Stomach smooth muscle (tissue), 2 donors: ENCODE results near the gene TIAL1.
"Not testable (repeated sequence)": the region's sequence is repeated elsewhere in the genome, so short reads cannot be mapped to it uniquely, and the experiment has no call there.

Experiments
- H3K27ac ChIP-seq: one replicate; pipeline ENCODE4 v1.7.0; 2013; ENCODE audit warnings: mild to moderate bottlenecking, low read length, inconsistent platforms
- H3K27me3 ChIP-seq, 2 donors: one replicate each; pipeline ENCODE4 v1.7.0; 2013; ENCODE audit warnings: low read length in 2 of 2; ENCODE audit not compliant: insufficient read depth in 2 of 2, control insufficient read depth in 1 of 2
- H3K36me3 ChIP-seq, 2 donors: one replicate each; pipeline ENCODE4 v1.7.0; 2013; ENCODE audit warnings: low read length in 2 of 2; ENCODE audit not compliant: control insufficient read depth in 2 of 2, insufficient read depth in 2 of 2
- H3K4me1 ChIP-seq: one replicate; pipeline ENCODE4 v1.7.0; 2013; ENCODE audit warnings: low read length; ENCODE audit not compliant: control insufficient read depth, insufficient read depth
- H3K4me3 ChIP-seq, 2 donors: one replicate each; pipeline ENCODE4 v1.7.0; 2013; ENCODE audit warnings: low read length in 2 of 2
- H3K9ac ChIP-seq, 2 donors: one replicate each; pipeline ENCODE4 v1.7.0; 2013; ENCODE audit warnings: low read length in 2 of 2, mild to moderate bottlenecking in 1 of 2
- H3K9me3 ChIP-seq, 2 donors: one replicate each; pipeline ENCODE4 v1.7.0; 2013; ENCODE audit warnings: low read length in 2 of 2; ENCODE audit not compliant: control insufficient read depth in 2 of 2
- donor health status: healthy.
- donor health status: Pancreatic carcinoma.

TIAL1 gene

DNA sequence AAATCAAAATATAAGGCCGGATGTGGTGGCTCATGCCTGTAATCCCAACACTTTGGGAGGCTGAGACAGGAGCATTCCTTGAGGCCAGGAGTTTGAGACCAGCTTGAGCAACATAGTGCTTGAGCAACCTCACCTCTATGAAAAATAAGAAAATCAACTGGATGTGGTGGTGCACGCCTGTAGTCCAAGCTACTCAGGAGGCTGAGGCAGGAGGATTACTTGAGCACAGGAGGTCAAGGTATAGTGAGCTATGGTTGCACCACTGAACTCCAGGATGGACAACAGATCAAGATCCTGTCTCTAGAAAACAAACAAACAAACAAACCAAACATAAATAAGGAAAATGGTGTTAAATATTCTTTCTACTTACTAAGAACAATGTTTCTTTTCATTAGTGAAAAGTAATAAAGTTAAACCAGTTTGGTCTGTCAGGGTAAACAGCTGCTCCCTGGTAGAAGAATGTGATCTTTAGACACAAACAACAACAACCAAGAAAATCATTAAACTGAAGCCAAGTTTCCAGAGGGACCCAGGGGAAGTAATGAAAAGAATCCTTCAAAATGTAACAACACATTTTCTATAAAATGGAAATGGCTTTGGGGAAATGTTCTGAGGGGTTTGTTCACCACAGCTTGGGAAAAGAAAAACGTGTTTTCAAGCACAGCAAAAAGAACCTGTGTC lies 36.9 kb upstream of the TIAL1 start:
- H3K9me3 ChIP-seq: no peaks in the 10 kb centered on the region
- H3K4me1 ChIP-seq: no peaks in the 10 kb centered on the region
- no peak overlapping the region for H3K4me3 ChIP-seq
- H3K27me3 ChIP-seq: no peaks in the 10 kb centered on the region
- H3K9ac ChIP-seq: no peak overlapping the region
- no peaks in the 10 kb centered on the region for H3K36me3 ChIP-seq
- H3K27ac ChIP-seq: no peak overlapping the region

- Histone ChIP-seq H3K9ac (no peak overlapping the region), H3K27me3 (no peaks in the 10 kb centered on the region), H3K9me3 (no peaks in the 10 kb centered on the region), H3K4me1 (no peaks in the 10 kb centered on the region), H3K36me3 (no peaks in the 10 kb centered on the region), H3K27ac (no peak overlapping the region), H3K4me3 (no peak overlapping the region)
Measured at GRCh38 chr10:119630300-119630699, 33.5 kb upstream of the TIAL1 start.

GRCh38 chr10:119625570-119626280 lies 29.0 kb upstream of the TIAL1 start:
- Histone ChIP-seq H3K9me3 (no peaks in the 10 kb centered on the region), H3K9ac (no peak overlapping the region), H3K4me3 (no peak overlapping the region), H3K27ac (no peak overlapping the region), H3K36me3 (no peaks in the 10 kb centered on the region), H3K4me1 (no peaks in the 10 kb centered on the region), H3K27me3 (no peaks in the 10 kb centered on the region)

DNA sequence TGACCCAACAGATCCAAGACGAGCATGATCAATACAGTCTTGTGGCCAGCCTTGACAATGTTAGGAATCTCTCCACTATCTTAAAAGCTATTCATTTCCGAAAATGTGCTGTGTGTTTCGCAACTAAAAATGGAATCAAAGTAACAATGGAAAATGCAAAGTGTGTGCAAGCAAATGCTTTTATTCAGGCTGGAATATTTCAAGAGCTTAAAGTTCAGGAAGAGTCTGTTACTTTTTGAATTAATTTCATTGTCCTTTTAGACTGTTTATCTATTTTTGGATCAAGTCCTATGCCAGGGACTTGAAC lies 24.3 kb upstream of the TIAL1 start:
- no peak overlapping the region for H3K27ac ChIP-seq
- no peaks in the 10 kb centered on the region for H3K9me3 ChIP-seq
- H3K4me1 ChIP-seq: peaks cover 5% of the 10 kb centered on the region
- no peaks in the 10 kb centered on the region for H3K36me3 ChIP-seq
- no peak overlapping the region for H3K9ac ChIP-seq
- no peaks in the 10 kb centered on the region for H3K27me3 ChIP-seq
- H3K4me3 ChIP-seq: no peak overlapping the region

DNA sequence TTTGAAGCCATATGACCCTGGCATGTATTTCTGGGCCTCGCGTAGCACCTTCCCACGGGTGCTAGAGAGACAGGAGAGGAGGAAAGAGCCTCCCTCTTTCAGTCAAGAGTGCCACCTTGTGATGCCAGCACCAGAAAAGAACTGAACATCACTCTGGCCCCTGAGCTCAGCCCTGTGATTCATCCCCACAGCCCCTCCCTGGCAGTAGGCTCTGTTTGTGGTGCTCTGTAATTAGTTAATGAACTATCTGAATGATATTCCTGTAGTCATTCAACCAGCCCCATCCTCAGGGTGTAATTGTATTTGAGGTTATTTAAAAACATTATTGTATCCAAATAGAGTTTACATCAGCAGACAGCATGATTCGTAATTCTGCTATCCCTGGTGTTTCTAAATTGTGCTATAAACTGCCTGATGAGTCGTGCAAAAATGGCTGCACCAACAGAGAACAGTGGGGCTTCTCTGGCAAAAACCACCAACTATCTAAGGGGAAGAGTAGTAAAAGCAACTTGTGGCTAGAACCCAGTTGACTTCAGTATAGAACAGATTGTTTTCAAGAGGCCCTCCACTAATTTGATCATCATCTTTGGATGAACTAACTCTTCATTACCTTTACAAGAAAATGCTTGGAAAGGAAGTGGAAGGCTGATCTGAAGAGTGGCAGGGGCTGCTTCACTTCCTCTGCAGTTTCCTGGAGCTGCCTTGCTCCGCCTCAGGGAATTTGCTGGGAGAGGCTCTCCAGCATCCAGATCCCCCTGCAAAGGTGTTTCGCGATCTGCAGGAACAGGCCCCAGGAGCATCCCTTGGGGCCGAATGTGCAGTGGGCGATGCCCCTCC lies 23.7 kb upstream of the TIAL1 start:
- H3K9ac ChIP-seq: no peak overlapping the region
- no peaks in the 10 kb centered on the region for H3K9me3 ChIP-seq
- no peak overlapping the region for H3K27ac ChIP-seq
- H3K36me3 ChIP-seq: no peaks in the 10 kb centered on the region
- H3K4me1 ChIP-seq: peaks cover 5% of the 10 kb centered on the region
- no peak overlapping the region for H3K4me3 ChIP-seq
- H3K27me3 ChIP-seq: no peaks in the 10 kb centered on the region

DNA sequence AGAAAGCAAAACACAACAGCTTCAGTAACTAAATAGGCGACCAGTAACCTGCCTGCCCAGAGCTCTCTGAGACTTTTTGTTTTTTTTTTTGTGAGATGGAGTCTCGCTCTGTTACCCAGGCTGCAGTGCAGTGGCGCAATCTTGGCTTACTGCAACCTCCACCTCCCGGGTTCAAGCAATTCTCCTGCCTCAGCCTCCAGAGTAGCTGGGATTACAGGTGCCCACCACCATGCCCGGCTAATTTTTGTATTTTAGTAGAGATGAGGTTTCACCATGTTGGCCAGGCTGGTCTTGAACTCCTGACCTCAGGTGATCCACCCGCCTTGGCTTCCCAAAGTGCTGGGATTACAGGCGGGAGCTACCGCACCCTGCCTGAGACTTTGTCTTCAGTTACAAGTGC lies 23.0 kb upstream of the TIAL1 start:
- not testable (repeated sequence) for H3K9ac ChIP-seq, H3K27ac ChIP-seq, H3K9me3 ChIP-seq, H3K4me1 ChIP-seq, H3K27me3 ChIP-seq, H3K36me3 ChIP-seq, H3K4me3 ChIP-seq

- no peaks in the 10 kb centered on the region for H3K27me3 ChIP-seq
- no peaks in the 10 kb centered on the region for H3K36me3 ChIP-seq
- H3K9ac ChIP-seq: no peak overlapping the region
- peaks cover 5% of the 10 kb centered on the region for H3K4me1 ChIP-seq
- no peaks in the 10 kb centered on the region for H3K9me3 ChIP-seq
- H3K4me3 ChIP-seq: no peak overlapping the region
- H3K27ac ChIP-seq: no peak overlapping the region
Measured at GRCh38 chr10:119619215-119619614, 22.5 kb upstream of the TIAL1 start.

DNA sequence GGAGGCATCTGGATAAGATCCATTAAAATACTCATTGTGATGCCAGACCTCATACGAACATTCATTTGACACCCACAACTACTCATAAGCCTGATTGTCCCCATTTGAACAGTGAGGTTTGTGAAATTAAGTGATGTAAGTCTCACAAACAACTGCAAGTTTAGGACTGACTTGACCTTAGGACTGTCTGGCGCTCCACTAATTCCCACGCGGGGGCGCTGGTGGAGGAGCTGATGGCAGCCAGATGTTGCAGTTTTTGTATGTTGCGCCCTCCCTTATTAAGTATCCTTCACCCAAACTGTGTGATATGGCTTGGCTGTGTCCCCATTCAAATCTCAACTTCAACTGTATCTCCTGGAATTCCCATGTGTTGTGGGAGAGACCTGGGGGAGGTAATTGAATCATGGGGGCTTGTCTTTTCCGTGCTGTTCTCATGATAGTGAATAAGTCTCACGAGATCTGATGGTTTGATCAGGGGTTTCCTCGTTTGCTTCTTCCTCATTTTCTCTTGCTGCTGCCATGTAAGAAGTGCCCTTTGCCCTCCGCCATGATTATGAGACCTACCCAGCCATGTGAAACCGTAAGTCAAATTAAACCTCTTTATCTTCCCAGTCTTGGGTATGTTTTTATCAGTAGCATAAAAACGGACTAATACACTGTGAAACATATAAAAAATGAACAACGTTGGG lies 20.3 kb upstream of the TIAL1 start:
- no peak overlapping the region for H3K9ac ChIP-seq
- H3K27ac ChIP-seq: no peak overlapping the region

DNA sequence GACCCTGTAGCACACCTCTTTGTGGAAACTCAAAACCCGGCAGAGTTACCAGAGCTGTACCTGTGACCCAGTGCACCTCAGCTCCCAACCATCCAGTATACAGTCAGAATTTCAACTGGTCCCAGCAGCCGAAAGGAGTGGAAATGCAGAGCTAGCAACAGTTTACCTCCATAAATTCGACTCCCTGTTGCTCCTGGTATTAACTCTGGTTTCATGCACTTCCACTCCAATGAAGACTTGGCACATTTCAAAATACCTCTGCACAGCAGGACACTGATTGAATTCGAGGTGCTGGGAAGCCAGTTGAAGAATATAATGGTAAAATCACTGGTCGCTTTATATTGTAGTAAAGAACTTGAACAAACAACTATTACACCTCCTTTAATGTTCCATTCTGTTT lies 17.9 kb upstream of the TIAL1 start:
- H3K4me1 ChIP-seq: peaks cover 5% of the 10 kb centered on the region
- H3K9me3 ChIP-seq: no peaks in the 10 kb centered on the region
- no peak overlapping the region for H3K9ac ChIP-seq
- H3K4me3 ChIP-seq: no peak overlapping the region
- H3K27ac ChIP-seq: no peak overlapping the region
- no peaks in the 10 kb centered on the region for H3K36me3 ChIP-seq
- no peaks in the 10 kb centered on the region for H3K27me3 ChIP-seq

More for the DNA sequence above, 20.3 kb upstream of the TIAL1 start:
- Histone ChIP-seq H3K27me3 (no peaks in the 10 kb centered on the region), H3K9me3 (no peaks in the 10 kb centered on the region), H3K36me3 (no peaks in the 10 kb centered on the region), H3K4me3 (no peak overlapping the region), H3K4me1 (peaks cover 5% of the 10 kb centered on the region)

- Histone ChIP-seq H3K9ac (no peak overlapping the region), H3K36me3 (no peaks in the 10 kb centered on the region), H3K27ac (no peak overlapping the region), H3K27me3 (no peaks in the 10 kb centered on the region), H3K9me3 (no peaks in the 10 kb centered on the region), H3K4me3 (no peak overlapping the region), H3K4me1 (peaks cover 3% of the 10 kb centered on the region)
Measured at GRCh38 chr10:119613741-119614140, 17.0 kb upstream of the TIAL1 start.
